Lower lobe of right lung (tissue), 2 donors: ENCODE data around the gene CCM2. TPM values are rescaled to one million over a fixed set of nuclear protein-coding genes. Genes with fewer than 3 reads are reported as not detected.

Source experiments
- ATAC-seq, 2 donors: fragments of 200-7000 bp; cut with Tn5 transposase; one replicate each; pipeline ENCODE4 v1.9.1; 2020 to 2022; ENCODE audit warnings: mild to moderate bottlenecking in 2 of 2, moderate library complexity in 2 of 2
- DNase-seq: peaks from one replicate; pipeline ENCODE4 v3.0.0-alpha.2; 2020
- H3K27ac ChIP-seq: fragments of 200-600 bp; one replicate; pipeline ENCODE4 v1.8.0; 2022
- H3K27me3 ChIP-seq: fragments of 200-600 bp; one replicate; pipeline ENCODE4 v1.8.0; 2022; ENCODE audit warnings: low read depth
- H3K36me3 ChIP-seq: fragments of 200-600 bp; one replicate; pipeline ENCODE4 v1.8.0; 2022; ENCODE audit warnings: mild to moderate bottlenecking
- H3K4me1 ChIP-seq: fragments of 200-600 bp; one replicate; pipeline ENCODE4 v1.8.0; 2022
- H3K4me3 ChIP-seq: fragments of 200-600 bp; one replicate; pipeline ENCODE4 v1.8.0; 2022; ENCODE audit warnings: mild to moderate bottlenecking
- H3K9me3 ChIP-seq: fragments of 200-600 bp; one replicate; pipeline ENCODE4 v1.8.0; 2022
- CTCF ChIP-seq: fragments of 200-600 bp; IDR thresholded peaks from one replicate; pipeline ENCODE4 v1.8.0; 2022; ENCODE audit warnings: antibody characterized with exemption, mild to moderate bottlenecking
- intact Hi-C: fragments of 100-400 bp; cut with DNase I; formaldehyde crosslinking; loops from one replicate; pipeline ENCODE4 v1.11.0; 2022
- total RNA-seq: library from RNA; stranded (reverse); fragmentation: NEBNext Ultra II Directional; extraction: Animal tissue kit (Norgen Biotek cat#: 25700); gene quantifications from one replicate; pipeline ENCODE4 v1.2.1, GENCODE V29; 2021
- donor health status: DM: no; HTN: yes; CAD: no; lungs with severe emphysema.

CCM2 gene
- total RNA-seq, 1 donor from 2014 or later = 45.7 TPM

DNA sequence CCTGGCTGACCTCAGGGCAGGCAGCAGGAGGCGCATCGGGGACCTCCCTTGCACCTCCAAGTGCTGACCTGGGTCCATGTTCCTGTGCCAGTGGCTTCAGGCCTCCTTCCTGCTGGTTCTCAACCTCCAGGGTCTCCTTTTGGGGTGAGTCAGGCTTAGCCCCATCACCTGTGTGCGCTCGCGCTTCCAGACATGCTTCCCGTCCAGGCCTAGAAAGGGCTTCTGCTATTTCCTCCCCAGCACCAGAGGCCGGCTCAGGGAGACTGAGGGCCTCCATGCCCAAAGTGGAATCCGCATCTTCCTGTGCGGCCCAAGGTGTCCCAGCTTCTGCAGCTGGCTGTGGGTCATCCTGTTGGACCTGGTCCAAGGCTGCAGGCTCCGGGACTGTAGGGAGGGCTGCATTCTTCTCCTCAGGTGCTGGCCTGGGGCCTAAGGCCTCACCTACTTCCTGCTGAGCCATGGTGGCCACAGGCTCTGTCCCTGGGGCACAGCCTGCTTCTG, 82.9 kb downstream of the CCM2 start:
- no peaks in the 10 kb centered on the region for H3K9me3 ChIP-seq
- H3K27me3 ChIP-seq = no peaks in the 10 kb centered on the region
- intact Hi-C loops = no loop called here
- DNase-seq = no peak
- no peaks in the 10 kb centered on the region for H3K4me1 ChIP-seq
- no peak for TF ChIP-seq CTCF
- H3K36me3 ChIP-seq = no peaks in the 10 kb centered on the region
- no peak overlapping the region for H3K4me3 ChIP-seq
- no peak for ATAC-seq
- H3K27ac ChIP-seq = no peak overlapping the region

DNA sequence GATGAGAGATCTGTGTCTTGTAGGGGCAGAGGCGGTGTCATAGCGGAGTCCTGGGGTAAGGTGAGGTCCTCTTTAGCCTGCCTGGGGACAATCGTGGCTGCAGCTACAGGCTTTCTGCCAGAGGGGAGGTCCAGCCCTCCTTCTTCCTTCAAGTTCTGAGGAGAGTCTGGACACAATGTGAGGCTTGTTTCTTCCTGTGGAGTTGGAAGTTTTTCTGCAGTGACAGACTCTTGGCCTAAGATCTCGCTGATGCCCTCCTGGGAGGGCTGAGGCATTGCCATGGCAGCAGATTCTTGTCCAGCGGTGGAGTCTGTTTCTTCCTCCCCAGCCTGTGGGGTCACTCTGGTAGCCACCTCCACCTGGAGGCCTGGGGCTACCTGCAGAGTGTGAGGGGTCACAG, 84.3 kb downstream of the CCM2 start:
- no peaks in the 10 kb centered on the region for H3K9me3 ChIP-seq
- intact Hi-C loops = no loop called here
- DNase-seq (no peak), ATAC-seq (no peak)
- no peak for TF ChIP-seq CTCF
- peaks cover 13% of the 10 kb centered on the region for H3K4me1 ChIP-seq
- H3K36me3 ChIP-seq = no peaks in the 10 kb centered on the region
- no peak overlapping the region for H3K4me3 ChIP-seq
- H3K27me3 ChIP-seq = peaks cover 7% of the 10 kb centered on the region
- no peak overlapping the region for H3K27ac ChIP-seq

DNA sequence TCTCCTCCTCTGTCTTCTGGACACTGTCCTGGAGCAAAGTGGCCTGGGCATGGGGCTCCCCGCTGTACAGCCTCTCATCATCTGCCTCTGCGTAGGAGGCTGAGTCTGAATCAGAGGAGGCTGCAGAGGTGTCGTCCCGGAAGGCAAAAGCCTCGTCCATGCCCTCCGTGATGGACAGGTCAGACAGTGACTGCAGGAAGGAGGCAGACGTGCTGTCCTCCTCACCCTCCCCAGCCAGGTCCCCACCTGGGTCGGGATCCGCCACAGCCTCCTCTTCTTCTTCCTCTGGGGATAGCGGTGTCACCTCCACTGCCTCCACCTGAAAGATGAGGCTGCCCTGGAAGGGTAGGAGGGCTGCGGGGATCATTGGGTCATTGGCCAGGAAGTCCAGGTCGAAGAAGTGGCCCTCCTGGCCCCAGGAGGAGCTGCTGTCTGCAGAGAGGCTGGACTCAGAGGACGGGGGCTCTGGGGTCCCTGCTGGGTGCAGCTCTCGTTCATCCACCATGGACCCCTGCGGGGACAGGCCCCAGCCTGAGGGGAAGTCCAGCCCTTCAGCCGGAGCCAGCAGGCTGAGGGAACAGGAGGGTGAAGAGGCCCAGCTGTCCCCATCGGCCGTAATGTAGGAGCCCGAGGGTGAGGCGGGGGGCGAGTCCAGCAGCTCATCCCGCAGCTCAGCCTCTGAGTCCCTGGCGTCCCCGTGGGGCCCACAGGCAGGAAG, 85.1 kb downstream of the CCM2 start:
- ATAC-seq (no peak), DNase-seq (no peak)
- Histone ChIP-seq H3K36me3 (no peaks in the 10 kb centered on the region), H3K4me3 (no peak overlapping the region), H3K9me3 (no peaks in the 10 kb centered on the region), H3K27me3 (peaks cover 11% of the 10 kb centered on the region), H3K27ac (no peak overlapping the region), H3K4me1 (peaks cover 14% of the 10 kb centered on the region)
- intact Hi-C loops = no loop called here
- TF ChIP-seq CTCF = no peak

DNA sequence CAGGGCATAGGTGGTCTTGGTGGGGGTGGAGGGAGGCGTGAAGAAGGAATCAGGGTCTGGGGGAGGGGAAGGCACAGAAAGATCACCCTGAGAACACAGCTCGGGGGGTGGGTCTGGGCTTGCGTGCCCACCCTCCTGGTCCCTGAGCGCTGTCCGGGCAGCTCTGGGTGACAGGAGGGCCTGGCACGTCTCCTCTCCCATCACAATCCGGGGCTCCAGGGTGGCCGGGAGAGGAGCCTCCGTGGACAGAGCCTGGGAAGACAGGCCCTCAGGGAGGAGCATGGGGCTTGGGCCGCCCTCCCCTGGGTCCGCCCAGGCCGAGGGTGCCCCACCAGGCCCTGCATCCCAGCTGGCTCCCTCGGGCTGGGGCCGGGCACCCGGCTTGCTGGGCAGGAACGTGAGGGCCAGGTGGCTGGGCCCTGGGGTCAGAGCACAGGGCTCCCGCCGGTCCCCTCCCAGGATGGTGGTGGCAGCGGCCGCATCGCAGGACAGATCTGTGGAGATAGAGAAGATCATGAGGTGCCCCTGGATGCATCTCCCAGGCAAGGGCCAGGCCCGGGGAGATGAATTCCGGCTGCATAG, 85.7 kb downstream of the CCM2 start:
- ATAC-seq (no peak), DNase-seq (no peak)
- Histone ChIP-seq H3K27me3 (peaks cover 11% of the 10 kb centered on the region), H3K4me1 (peaks cover 14% of the 10 kb centered on the region), H3K4me3 (no peak overlapping the region), H3K9me3 (no peaks in the 10 kb centered on the region), H3K27ac (no peak overlapping the region), H3K36me3 (no peaks in the 10 kb centered on the region)
- intact Hi-C loops = no loop called here
- TF ChIP-seq CTCF = no peak

GRCh38 chr7:45086331-45087065, 86.5 kb downstream of the CCM2 start:
- H3K4me3 ChIP-seq = no peak overlapping the region
- DNase-seq = no peak
- H3K9me3 ChIP-seq = no peaks in the 10 kb centered on the region
- intact Hi-C loops = no loop called here
- no peak for ATAC-seq
- H3K27ac ChIP-seq = no peak overlapping the region
- peaks cover 14% of the 10 kb centered on the region for H3K4me1 ChIP-seq
- TF ChIP-seq CTCF = no peak
- peaks cover 11% of the 10 kb centered on the region for H3K27me3 ChIP-seq
- H3K36me3 ChIP-seq = no peaks in the 10 kb centered on the region
